GM18502 (cell line): ENCODE results near the gene ERBB4.
"Not testable (repeated sequence)": the region's sequence is repeated elsewhere in the genome, so short reads cannot be mapped to it uniquely, and the experiment has no call there.

ENCODE experiments used
- ATAC-seq: cut with Tn5 transposase; IDR thresholded peaks from one replicate; pipeline ENCODE4 v1.9.1; 2021; ENCODE audit warnings: mild to moderate bottlenecking; ENCODE audit not compliant: unreplicated experiment, poor library complexity

Gene ERBB4

GRCh38 chr2:211674715-211675114, 863.9 kb downstream of the ERBB4 start:
- no peak for ATAC-seq

- no peak for ATAC-seq
Measured at GRCh38 chr2:211673133-211673905, 865.3 kb downstream of the ERBB4 start.

GRCh38 chr2:211671977-211672376, 866.6 kb downstream of the ERBB4 start:
- ATAC-seq, result no peak

- ATAC-seq, result no peak
Measured at GRCh38 chr2:211665299-211665698, 873.3 kb downstream of the ERBB4 start.

GRCh38 chr2:211664321-211664720, 874.3 kb downstream of the ERBB4 start:
- no peak for ATAC-seq

- no peak for ATAC-seq
Measured at GRCh38 chr2:211654211-211654780, 884.3 kb downstream of the ERBB4 start.

GRCh38 chr2:211652327-211652726, 886.3 kb downstream of the ERBB4 start:
- ATAC-seq, result no peak

- ATAC-seq, result no peak
Measured at GRCh38 chr2:211649331-211649730, 889.3 kb downstream of the ERBB4 start.

GRCh38 chr2:211631503-211631902, 907.1 kb downstream of the ERBB4 start:
- ATAC-seq, result no peak

GRCh38 chr2:211623096-211623495, 915.5 kb downstream of the ERBB4 start:
- no peak for ATAC-seq

GRCh38 chr2:211620986-211621385, 917.6 kb downstream of the ERBB4 start:
- no peak for ATAC-seq

- no peak for ATAC-seq
Measured at GRCh38 chr2:211617803-211618202, 920.8 kb downstream of the ERBB4 start.

GRCh38 chr2:211611621-211612020, 927.0 kb downstream of the ERBB4 start:
- ATAC-seq, result no peak

GRCh38 chr2:211611061-211611518, 927.5 kb downstream of the ERBB4 start:
- no peak for ATAC-seq

GRCh38 chr2:211609127-211609526, 929.5 kb downstream of the ERBB4 start:
- ATAC-seq, result no peak

GRCh38 chr2:211599146-211599545, 939.5 kb downstream of the ERBB4 start:
- no peak for ATAC-seq

GRCh38 chr2:211598238-211598637, 940.4 kb downstream of the ERBB4 start:
- no peak for ATAC-seq

- not testable (repeated sequence) for ATAC-seq
Measured at GRCh38 chr2:211592006-211592405, 946.6 kb downstream of the ERBB4 start.

GRCh38 chr2:211591426-211591825, 947.2 kb downstream of the ERBB4 start:
- ATAC-seq, result no peak

- no peak for ATAC-seq
Measured at GRCh38 chr2:211568439-211568838, 970.2 kb downstream of the ERBB4 start.

- no peak for ATAC-seq
Measured at GRCh38 chr2:211564441-211564840, 974.2 kb downstream of the ERBB4 start.

GRCh38 chr2:211545582-211545981, 993.0 kb downstream of the ERBB4 start:
- no peak for ATAC-seq
